Activated T-helper 2 cell treated with anti-CD3 and anti-CD28 coated beads, Interferon-gamma antibody, Interleukin-2, Interleukin-4, amounts not matched to agents 10 μg/mL and 5 μg/mL and 100 μg/mL, durations not matched to agents 14 hours and 24 hours and 36 hours (primary cell): ENCODE measurements around the gene GNB1L. TPM values are rescaled to one million over a fixed set of nuclear protein-coding genes. Genes with fewer than 3 reads are reported as not detected.

ENCODE experiments used
- total RNA-seq: library from RNA; stranded (reverse); gene quantifications from 2 replicates; pipeline ENCODE4 v1.2.3, GENCODE V29; 2022

The GNB1L gene
- total RNA-seq, 1 donor from 2014 or later = 14.7 TPM

Other genes starting within 250 kb of the GNB1L start
- gene SEPTIN5, start 140.4 kb downstream of the GNB1L start, total RNA-seq = 0.71 and 1.5 TPM in 2 replicates
- not detected in 2 replicates for gene GP1BB, start 131.3 kb downstream of the GNB1L start, total RNA-seq
- gene TBX1, start 94.1 kb downstream of the GNB1L start, total RNA-seq = 0.09 and 0.32 TPM in 2 replicates
- gene RTL10, start within 50 bp of the GNB1L start, total RNA-seq = 16.6 and 19.0 TPM in 2 replicates
- 93.4 and 95.6 TPM in 2 replicates for gene COMT, start 86.9 kb upstream of the GNB1L start, total RNA-seq
- gene TXNRD2, start 86.9 kb upstream of the GNB1L start, total RNA-seq = 19.9 and 20.9 TPM in 2 replicates
- gene ARVCF, start 161.9 kb upstream of the GNB1L start, total RNA-seq = 3.4 and 3.9 TPM in 2 replicates
- gene TANGO2, start 166.2 kb upstream of the GNB1L start, total RNA-seq = 27.4 and 30.0 TPM in 2 replicates
- 63.1 and 66.4 TPM in 2 replicates for gene DGCR8, start 225.4 kb upstream of the GNB1L start, total RNA-seq